Measurements from ENCODE around the gene KRT35.

DNA sequence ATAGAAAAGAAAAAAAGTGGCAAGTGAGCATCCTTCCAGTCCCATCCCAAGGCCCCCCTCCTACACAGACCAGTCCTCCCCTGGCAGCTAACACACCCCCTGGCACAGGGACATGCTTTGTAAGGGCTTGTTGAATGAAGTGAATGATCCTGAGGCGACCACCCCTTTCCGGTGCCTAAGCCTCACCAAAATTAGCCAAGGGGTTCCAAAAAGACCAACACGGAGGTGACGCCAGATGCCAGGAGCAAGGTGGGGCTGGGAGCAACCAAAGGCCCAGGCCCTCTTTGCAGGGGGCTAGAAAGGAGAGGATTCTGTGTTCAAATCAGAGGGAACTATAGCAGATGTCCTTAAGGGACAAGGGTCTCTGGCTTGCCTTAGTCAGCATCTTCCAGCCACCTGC is 5.5 kb downstream of the KRT35 start:
- TF ChIP-seq CHD2 (IDR thresholded peaks at IDR 0.05; ENCODE audit: borderline replicate concordance, low read depth, low read length) (no peak), PAX5 (IDR thresholded peaks at IDR 0.05; ENCODE audit: borderline replicate concordance, low read depth, low read length) (no peak), SREBF2 (IDR thresholded peaks at IDR 0.05; ENCODE audit: low read length) (no peak), CBX3 (IDR thresholded peaks at IDR 0.05; ENCODE audit: borderline replicate concordance, low read depth) (no peak), EZH2 (IDR thresholded peaks at IDR 0.05; ENCODE audit: borderline replicate concordance, control insufficient read depth, low read depth, low read length) (no peak), YY1 (IDR thresholded peaks at IDR 0.05; ENCODE audit: low read depth, low read length) (no peak), SRF (IDR thresholded peaks at IDR 0.05; ENCODE audit: low read depth in 2 of 2, low read length in 2 of 2) (no peak)
- TF ChIP-seq, protein P1, sequence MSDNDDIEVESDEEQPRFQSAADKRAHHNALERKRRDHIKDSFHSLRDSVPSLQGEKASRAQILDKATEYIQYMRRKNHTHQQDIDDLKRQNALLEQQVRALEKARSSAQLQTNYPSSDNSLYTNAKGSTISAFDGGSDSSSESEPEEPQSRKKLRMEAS (IDR thresholded peaks at IDR 0.05; ENCODE audit: low read depth, low read length), result no peak
- TF ChIP-seq, protein P2, sequence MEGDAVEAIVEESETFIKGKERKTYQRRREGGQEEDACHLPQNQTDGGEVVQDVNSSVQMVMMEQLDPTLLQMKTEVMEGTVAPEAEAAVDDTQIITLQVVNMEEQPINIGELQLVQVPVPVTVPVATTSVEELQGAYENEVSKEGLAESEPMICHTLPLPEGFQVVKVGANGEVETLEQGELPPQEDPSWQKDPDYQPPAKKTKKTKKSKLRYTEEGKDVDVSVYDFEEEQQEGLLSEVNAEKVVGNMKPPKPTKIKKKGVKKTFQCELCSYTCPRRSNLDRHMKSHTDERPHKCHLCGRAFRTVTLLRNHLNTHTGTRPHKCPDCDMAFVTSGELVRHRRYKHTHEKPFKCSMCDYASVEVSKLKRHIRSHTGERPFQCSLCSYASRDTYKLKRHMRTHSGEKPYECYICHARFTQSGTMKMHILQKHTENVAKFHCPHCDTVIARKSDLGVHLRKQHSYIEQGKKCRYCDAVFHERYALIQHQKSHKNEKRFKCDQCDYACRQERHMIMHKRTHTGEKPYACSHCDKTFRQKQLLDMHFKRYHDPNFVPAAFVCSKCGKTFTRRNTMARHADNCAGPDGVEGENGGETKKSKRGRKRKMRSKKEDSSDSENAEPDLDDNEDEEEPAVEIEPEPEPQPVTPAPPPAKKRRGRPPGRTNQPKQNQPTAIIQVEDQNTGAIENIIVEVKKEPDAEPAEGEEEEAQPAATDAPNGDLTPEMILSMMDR (IDR thresholded peaks at IDR 0.05 in 2 of 3, conservative IDR thresholded peaks at IDR 0.05 in 1 of 3; ENCODE audit: control insufficient read depth in 2 of 3, extremely low read depth in 1 of 3, insufficient read depth in 1 of 3, low read depth in 3 of 3, low read length in 3 of 3), result no peak

Data from GM12878 (cell line).